ENCODE results near the gene SRRD. TPM values are rescaled to one million over a fixed set of nuclear protein-coding genes. Genes with fewer than 3 reads are reported as not detected.
A peak's percentile ranks its signal among the peaks of the same experiment; 100 is the strongest.

Gene SRRD
- total RNA-seq, 1 experiment from 2014 or later, result 43.5 TPM

- peak overlapping the region; percentile 91 for H3K27ac ChIP-seq (ENCODE audit: low read length)
- no peak overlapping the region for H3K4me3 ChIP-seq (ENCODE audit: low read length)
- H3K9ac ChIP-seq (ENCODE audit: low read length), result peak overlapping the region; percentile 44
- H3K4me1 ChIP-seq (ENCODE audit: low read length), result peaks cover 49% of the 10 kb centered on the region
- H2AFZ ChIP-seq (ENCODE audit: low read length), result no peak overlapping the region
- H4K20me1 ChIP-seq (ENCODE audit: insufficient read depth, low read depth, low read length), result no peaks in the 10 kb centered on the region
- H3K4me2 ChIP-seq (ENCODE audit: low read depth, low read length, poor library complexity, severe bottlenecking), result peak overlapping the region; percentile 46
- no peaks in the 10 kb centered on the region for H3K9me2 ChIP-seq (replicated peaks; ENCODE audit: insufficient read depth, low read length)
- DNase-seq, result peak; percentile 57
- peaks cover 33% of the 10 kb centered on the region for H3K36me3 ChIP-seq (ENCODE audit: insufficient read depth, low read length)
- peaks cover 60% of the 10 kb centered on the region for H3K79me2 ChIP-seq (ENCODE audit: low read length)
- no peaks in the 10 kb centered on the region for H3K27me3 ChIP-seq (ENCODE audit: low read length)
- no peaks in the 10 kb centered on the region for H3K9me3 ChIP-seq (ENCODE audit: low read length)
These were observed 4.3 kb downstream of the SRRD start for GRCh38 chr22:26487996-26488395.

- H3K36me3 ChIP-seq (ENCODE audit: insufficient read depth, low read length), result peaks cover 48% of the 10 kb centered on the region
- H3K9me3 ChIP-seq (ENCODE audit: low read length), result no peaks in the 10 kb centered on the region
- peak overlapping the region; percentile 91; the same call in 1 of the 2 replicates for H3K27ac ChIP-seq (ENCODE audit: low read length)
- no peak overlapping the region for H3K9ac ChIP-seq (ENCODE audit: low read length)
- peaks cover 55% of the 10 kb centered on the region for H3K79me2 ChIP-seq (ENCODE audit: low read length)
- peaks cover 45% of the 10 kb centered on the region for H3K4me1 ChIP-seq (ENCODE audit: low read length)
- no peaks in the 10 kb centered on the region for H3K27me3 ChIP-seq (ENCODE audit: low read length)
- no peak overlapping the region for H2AFZ ChIP-seq (ENCODE audit: low read length)
- no peak for DNase-seq
- H3K9me2 ChIP-seq (replicated peaks; ENCODE audit: insufficient read depth, low read length), result no peaks in the 10 kb centered on the region
- no peak overlapping the region for H3K4me3 ChIP-seq (ENCODE audit: low read length)
- 0 out of 2 replicates have a peak, but pooled peaks cover 2% of the 10 kb centered on the region for H4K20me1 ChIP-seq (ENCODE audit: insufficient read depth, low read depth, low read length)
- H3K4me2 ChIP-seq (ENCODE audit: low read depth, low read length, poor library complexity, severe bottlenecking), result no peak overlapping the region
These were observed 5.9 kb downstream of the SRRD start for GRCh38 chr22:26489447-26490036.

- no peak overlapping the region for H3K27ac ChIP-seq (ENCODE audit: low read length)
- peaks cover 37% of the 10 kb centered on the region; the same call in 1 of the 2 replicates for H3K79me2 ChIP-seq (ENCODE audit: low read length)
- peaks cover 18% of the 10 kb centered on the region for H3K4me1 ChIP-seq (ENCODE audit: low read length)
- no peaks in the 10 kb centered on the region for H3K27me3 ChIP-seq (ENCODE audit: low read length)
- no peak for DNase-seq
- H3K9ac ChIP-seq (ENCODE audit: low read length), result no peak overlapping the region
- H3K4me2 ChIP-seq (ENCODE audit: low read depth, low read length, poor library complexity, severe bottlenecking), result no peak overlapping the region
- 0 out of 2 replicates have a peak, but pooled peaks cover 2% of the 10 kb centered on the region for H4K20me1 ChIP-seq (ENCODE audit: insufficient read depth, low read depth, low read length)
- H3K9me3 ChIP-seq (ENCODE audit: low read length), result no peaks in the 10 kb centered on the region
- H3K9me2 ChIP-seq (replicated peaks; ENCODE audit: insufficient read depth, low read length), result no peaks in the 10 kb centered on the region
- H3K4me3 ChIP-seq (ENCODE audit: low read length), result no peak overlapping the region
- H3K36me3 ChIP-seq (ENCODE audit: insufficient read depth, low read length), result peaks cover 54% of the 10 kb centered on the region
- no peak overlapping the region for H2AFZ ChIP-seq (ENCODE audit: low read length)
These were observed 8.5 kb downstream of the SRRD start for GRCh38 chr22:26492220-26492619.

GRCh38 chr22:26494506-26494905, 10.8 kb downstream of the SRRD start:
- peaks cover 32% of the 10 kb centered on the region; the same call in 1 of the 2 replicates for H3K79me2 ChIP-seq (ENCODE audit: low read length)
- H2AFZ ChIP-seq (ENCODE audit: low read length), result no peak overlapping the region
- H3K9me3 ChIP-seq (ENCODE audit: low read length), result no peaks in the 10 kb centered on the region
- no peak overlapping the region for H3K4me3 ChIP-seq (ENCODE audit: low read length)
- H3K36me3 ChIP-seq (ENCODE audit: insufficient read depth, low read length), result peaks cover 55% of the 10 kb centered on the region
- DNase-seq, result no peak
- 0 out of 2 replicates have a peak, but pooled peaks cover 2% of the 10 kb centered on the region for H4K20me1 ChIP-seq (ENCODE audit: insufficient read depth, low read depth, low read length)
- no peak overlapping the region for H3K9ac ChIP-seq (ENCODE audit: low read length)
- H3K4me2 ChIP-seq (ENCODE audit: low read depth, low read length, poor library complexity, severe bottlenecking), result no peak overlapping the region
- H3K27ac ChIP-seq (ENCODE audit: low read length), result no peak overlapping the region
- H3K4me1 ChIP-seq (ENCODE audit: low read length), result no peaks in the 10 kb centered on the region
- H3K9me2 ChIP-seq (replicated peaks; ENCODE audit: insufficient read depth, low read length), result no peaks in the 10 kb centered on the region
- no peaks in the 10 kb centered on the region for H3K27me3 ChIP-seq (ENCODE audit: low read length)

GRCh38 chr22:26496456-26496855, 12.8 kb downstream of the SRRD start:
- H3K27me3 ChIP-seq (ENCODE audit: low read length), result no peaks in the 10 kb centered on the region
- peaks cover 29% of the 10 kb centered on the region; the same call in 1 of the 2 replicates for H3K79me2 ChIP-seq (ENCODE audit: low read length)
- no peaks in the 10 kb centered on the region for H3K9me2 ChIP-seq (replicated peaks; ENCODE audit: insufficient read depth, low read length)
- 0 out of 2 replicates have a peak, but pooled peaks cover 2% of the 10 kb centered on the region for H4K20me1 ChIP-seq (ENCODE audit: insufficient read depth, low read depth, low read length)
- H2AFZ ChIP-seq (ENCODE audit: low read length), result no peak overlapping the region
- H3K27ac ChIP-seq (ENCODE audit: low read length), result no peak overlapping the region
- DNase-seq, result no peak
- H3K9me3 ChIP-seq (ENCODE audit: low read length), result no peaks in the 10 kb centered on the region
- H3K4me1 ChIP-seq (ENCODE audit: low read length), result no peaks in the 10 kb centered on the region
- H3K9ac ChIP-seq (ENCODE audit: low read length), result no peak overlapping the region
- H3K4me2 ChIP-seq (ENCODE audit: low read depth, low read length, poor library complexity, severe bottlenecking), result no peak overlapping the region
- H3K36me3 ChIP-seq (ENCODE audit: insufficient read depth, low read length), result peaks cover 46% of the 10 kb centered on the region
- H3K4me3 ChIP-seq (ENCODE audit: low read length), result no peak overlapping the region

GRCh38 chr22:26499188-26499703, 15.6 kb downstream of the SRRD start:
- H4K20me1 ChIP-seq (ENCODE audit: insufficient read depth, low read depth, low read length), result 0 out of 2 replicates have a peak, but pooled peaks cover 1% of the 10 kb centered on the region
- H3K36me3 ChIP-seq (ENCODE audit: insufficient read depth, low read length), result peaks cover 56% of the 10 kb centered on the region
- H3K27ac ChIP-seq (ENCODE audit: low read length), result no peak overlapping the region
- no peaks in the 10 kb centered on the region for H3K9me3 ChIP-seq (ENCODE audit: low read length)
- no peak overlapping the region for H2AFZ ChIP-seq (ENCODE audit: low read length)
- no peaks in the 10 kb centered on the region for H3K27me3 ChIP-seq (ENCODE audit: low read length)
- no peak overlapping the region for H3K4me2 ChIP-seq (ENCODE audit: low read depth, low read length, poor library complexity, severe bottlenecking)
- peaks cover 9% of the 10 kb centered on the region for H3K4me1 ChIP-seq (ENCODE audit: low read length)
- H3K9ac ChIP-seq (ENCODE audit: low read length), result no peak overlapping the region
- H3K4me3 ChIP-seq (ENCODE audit: low read length), result no peak overlapping the region
- H3K9me2 ChIP-seq (replicated peaks; ENCODE audit: insufficient read depth, low read length), result no peaks in the 10 kb centered on the region
- peaks cover 11% of the 10 kb centered on the region; the same call in 1 of the 2 replicates for H3K79me2 ChIP-seq (ENCODE audit: low read length)
- no peak for DNase-seq

GRCh38 chr22:26501996-26502395, 18.3 kb downstream of the SRRD start:
- Histone ChIP-seq H3K27ac (ENCODE audit: low read length) (no peak overlapping the region), H3K27me3 (ENCODE audit: low read length) (no peaks in the 10 kb centered on the region), H3K36me3 (ENCODE audit: insufficient read depth, low read length) (peaks cover 63% of the 10 kb centered on the region), H2AFZ (ENCODE audit: low read length) (no peak overlapping the region), H4K20me1 (ENCODE audit: insufficient read depth, low read depth, low read length) (no peaks in the 10 kb centered on the region), H3K9me2 (replicated peaks; ENCODE audit: insufficient read depth, low read length) (no peaks in the 10 kb centered on the region), H3K79me2 (ENCODE audit: low read length) (no peaks in the 10 kb centered on the region), H3K9ac (ENCODE audit: low read length) (no peak overlapping the region), H3K4me3 (ENCODE audit: low read length) (no peak overlapping the region), H3K9me3 (ENCODE audit: low read length) (no peaks in the 10 kb centered on the region), H3K4me1 (ENCODE audit: low read length) (peaks cover 9% of the 10 kb centered on the region), H3K4me2 (ENCODE audit: low read depth, low read length, poor library complexity, severe bottlenecking) (no peak overlapping the region)
- DNase-seq, result no peak

- no peaks in the 10 kb centered on the region for H4K20me1 ChIP-seq (ENCODE audit: insufficient read depth, low read depth, low read length)
- peak; percentile 76 for DNase-seq
- no peaks in the 10 kb centered on the region for H3K9me3 ChIP-seq (ENCODE audit: low read length)
- peaks cover 9% of the 10 kb centered on the region for H3K4me1 ChIP-seq (ENCODE audit: low read length)
- H3K4me3 ChIP-seq (ENCODE audit: low read length), result no peak overlapping the region
- no peak overlapping the region for H3K4me2 ChIP-seq (ENCODE audit: low read depth, low read length, poor library complexity, severe bottlenecking)
- no peak overlapping the region for H3K9ac ChIP-seq (ENCODE audit: low read length)
- H2AFZ ChIP-seq (ENCODE audit: low read length), result no peak overlapping the region
- H3K27ac ChIP-seq (ENCODE audit: low read length), result peak overlapping the region; percentile 61
- H3K36me3 ChIP-seq (ENCODE audit: insufficient read depth, low read length), result peaks cover 67% of the 10 kb centered on the region
- no peaks in the 10 kb centered on the region for H3K9me2 ChIP-seq (replicated peaks; ENCODE audit: insufficient read depth, low read length)
- H3K79me2 ChIP-seq (ENCODE audit: low read length), result no peaks in the 10 kb centered on the region
- no peaks in the 10 kb centered on the region for H3K27me3 ChIP-seq (ENCODE audit: low read length)
These were observed 19.2 kb downstream of the SRRD start for GRCh38 chr22:26502688-26503561.
